Trophoblast cell (in vitro differentiated cells and primary cell): ENCODE results near the gene CNTN6.

Experiments used
- DNase-seq, 2 donors: peaks; one replicate each; pipeline ENCODE4 v3.0.0-alpha.2; 2016
- H2AFZ ChIP-seq: 2 replicates; pipeline ENCODE4 v1.6.1; 2013; ENCODE audit warnings: low read length, moderate library complexity, mild to moderate bottlenecking; ENCODE audit not compliant: insufficient read depth, poor library complexity
- H2AK5ac ChIP-seq: 2 replicates; pipeline ENCODE4 v1.6.1; 2013; ENCODE audit warnings: mild to moderate bottlenecking, low read length
- H2BK120ac ChIP-seq: 2 replicates; pipeline ENCODE4 v1.6.1; 2013; ENCODE audit warnings: low read length, mild to moderate bottlenecking, moderate library complexity; ENCODE audit not compliant: insufficient read depth, poor library complexity
- H2BK12ac ChIP-seq: 2 replicates; pipeline ENCODE4 v1.6.1; 2013; ENCODE audit warnings: mild to moderate bottlenecking, low read length, moderate library complexity
- H2BK5ac ChIP-seq: 2 replicates; pipeline ENCODE4 v1.6.1; 2013; ENCODE audit warnings: low read length, low read depth, moderate library complexity, mild to moderate bottlenecking; ENCODE audit not compliant: poor library complexity
- H3K14ac ChIP-seq: 2 replicates; pipeline ENCODE4 v1.6.1; 2013; ENCODE audit warnings: mild to moderate bottlenecking, low read length
- H3K18ac ChIP-seq: 2 replicates; pipeline ENCODE4 v1.6.1; 2013; ENCODE audit warnings: mild to moderate bottlenecking, low read length
- H3K23ac ChIP-seq: 2 replicates; pipeline ENCODE4 v1.6.1; 2013; ENCODE audit warnings: low read length
- H3K27ac ChIP-seq: 2 replicates; pipeline ENCODE4 v1.5.1; 2013; ENCODE audit warnings: low read depth, mild to moderate bottlenecking, inconsistent platforms, low read length, moderate library complexity
- H3K27me3 ChIP-seq: 2 replicates; pipeline ENCODE4 v1.6.1; 2013; ENCODE audit warnings: inconsistent platforms, mild to moderate bottlenecking, low read length, moderate library complexity; ENCODE audit not compliant: insufficient read depth
- H3K36me3 ChIP-seq, 2 experiments: 1 replicate in 1 of 2; 2 replicates in 1 of 2; pipeline ENCODE4 v1.6.1; 2013; ENCODE audit warnings: low read length in 2 of 2, mild to moderate bottlenecking in 2 of 2, moderate library complexity in 1 of 2; ENCODE audit not compliant: insufficient read depth in 2 of 2, control insufficient read depth in 1 of 2
- H3K4ac ChIP-seq: 2 replicates; pipeline ENCODE4 v1.6.1; 2013; ENCODE audit warnings: low read depth, mild to moderate bottlenecking, low read length, moderate library complexity
- H3K4me1 ChIP-seq, 2 experiments: 1 replicate in 1 of 2; 2 replicates in 1 of 2; pipeline ENCODE4 v1.6.1; 2013; ENCODE audit warnings: low read length in 2 of 2, mild to moderate bottlenecking in 2 of 2, moderate library complexity in 1 of 2; ENCODE audit not compliant: insufficient read depth in 2 of 2, control insufficient read depth in 1 of 2
- H3K4me2 ChIP-seq: 2 replicates; pipeline ENCODE4 v1.6.1; 2013; ENCODE audit warnings: inconsistent platforms, mild to moderate bottlenecking, low read length, moderate library complexity
- H3K4me3 ChIP-seq: 2 replicates; pipeline ENCODE4 v1.5.1; 2013; ENCODE audit warnings: mild to moderate bottlenecking, low read depth, low read length, inconsistent platforms
- H3K79me1 ChIP-seq: one replicate; pipeline ENCODE4 v1.6.1; 2013; ENCODE audit warnings: low read length
- H3K79me2 ChIP-seq: 2 replicates; pipeline ENCODE4 v1.6.1; 2013; ENCODE audit warnings: low read length, mild to moderate bottlenecking; ENCODE audit not compliant: control insufficient read depth, insufficient read depth, poor library complexity
- H3K9ac ChIP-seq: 2 replicates; pipeline ENCODE4 v1.6.1; 2013; ENCODE audit warnings: mild to moderate bottlenecking, low read length
- H3K9me3 ChIP-seq: 2 replicates; pipeline ENCODE4 v1.6.1; 2013; ENCODE audit warnings: low read depth, mild to moderate bottlenecking, control low read depth, inconsistent platforms, low read length; ENCODE audit not compliant: insufficient read depth
- H4K12ac ChIP-seq: 2 replicates; pipeline ENCODE4 v1.6.1; 2013; ENCODE audit warnings: low read depth, mild to moderate bottlenecking, low read length, moderate library complexity
- H4K8ac ChIP-seq: 2 replicates; pipeline ENCODE4 v1.6.1; 2013; ENCODE audit warnings: low read depth, mild to moderate bottlenecking, low read length, moderate library complexity
- H4K91ac ChIP-seq: one replicate; pipeline ENCODE4 v1.6.1; 2013; ENCODE audit warnings: low read depth, mild to moderate bottlenecking, low read length, moderate library complexity
- WGBS: extraction: QIAGEN DNeasy Blood & Tissue Kit; methylation state at CpG from one replicate; pipeline ENCODE4 v1.1.7; 2013; ENCODE audit warnings: missing lambda C conversion rate; ENCODE audit not compliant: insufficient read length, insufficient coverage; ENCODE audit errors: extremely low coverage; 5-methylcytosine and 5-hydroxymethylcytosine counted together

Gene CNTN6

GRCh38 chr3:1191026-1191425 lies 98.2 kb downstream of the CNTN6 start:
- no peak overlapping the region for H2BK120ac ChIP-seq
- H4K12ac ChIP-seq: no peak overlapping the region
- H3K27me3 ChIP-seq: no peaks in the 10 kb centered on the region
- H3K9me3 ChIP-seq: no peaks in the 10 kb centered on the region
- H3K36me3 ChIP-seq: no peaks in the 10 kb centered on the region
- no peak overlapping the region for H3K4me3 ChIP-seq
- no peak overlapping the region for H3K14ac ChIP-seq
- no peak overlapping the region for H4K8ac ChIP-seq
- H2BK5ac ChIP-seq: no peak overlapping the region
- no peak overlapping the region for H4K91ac ChIP-seq
- H3K27ac ChIP-seq: no peak overlapping the region
- H3K18ac ChIP-seq: no peak overlapping the region
- H3K79me1 ChIP-seq: no peaks in the 10 kb centered on the region
- no peaks in the 10 kb centered on the region for H3K4me1 ChIP-seq
- no peaks in the 10 kb centered on the region for H3K79me2 ChIP-seq
- WGBS: no CpG with 5 or more reads among the region's 1 CpG
- no peak overlapping the region for H2BK12ac ChIP-seq
- H3K4me2 ChIP-seq: no peak overlapping the region
- H3K4ac ChIP-seq: no peak overlapping the region
- H3K9ac ChIP-seq: no peak overlapping the region
- no peak for DNase-seq
- no peak overlapping the region for H3K23ac ChIP-seq
- no peak overlapping the region for H2AK5ac ChIP-seq
- no peak overlapping the region for H2AFZ ChIP-seq

- no peak overlapping the region for H3K4me2 ChIP-seq
- H3K79me1 ChIP-seq: no peaks in the 10 kb centered on the region
- no peak overlapping the region for H4K12ac ChIP-seq
- H2AFZ ChIP-seq: no peak overlapping the region
- no peak overlapping the region for H4K8ac ChIP-seq
- no peak overlapping the region for H2BK120ac ChIP-seq
- H3K23ac ChIP-seq: no peak overlapping the region
- H3K4me1 ChIP-seq: no peaks in the 10 kb centered on the region
- no peaks in the 10 kb centered on the region for H3K79me2 ChIP-seq
- no peak overlapping the region for H2BK12ac ChIP-seq
- H2BK5ac ChIP-seq: no peak overlapping the region
- H3K18ac ChIP-seq: no peak overlapping the region
- no peak overlapping the region for H4K91ac ChIP-seq
- H3K9ac ChIP-seq: no peak overlapping the region
- no peaks in the 10 kb centered on the region for H3K27me3 ChIP-seq
- DNase-seq: peak in 1 of 2 donors; percentile 3
- no peak overlapping the region for H3K27ac ChIP-seq
- no peak overlapping the region for H3K4me3 ChIP-seq
- no peak overlapping the region for H3K4ac ChIP-seq
- H3K14ac ChIP-seq: no peak overlapping the region
- no peaks in the 10 kb centered on the region for H3K9me3 ChIP-seq
- WGBS: no CpG with 5 or more reads among the region's 1 CpG
- no peak overlapping the region for H2AK5ac ChIP-seq
- H3K36me3 ChIP-seq: no peaks in the 10 kb centered on the region
Measured at GRCh38 chr3:1195947-1196346, 103.1 kb downstream of the CNTN6 start.

GRCh38 chr3:1197051-1197450 lies 104.2 kb downstream of the CNTN6 start:
- no peak for DNase-seq
- Histone ChIP-seq H2BK12ac (no peak overlapping the region), H3K18ac (no peak overlapping the region), H3K9ac (no peak overlapping the region), H3K4me2 (no peak overlapping the region), H2BK5ac (no peak overlapping the region), H4K12ac (no peak overlapping the region), H4K91ac (no peak overlapping the region), H2AK5ac (no peak overlapping the region), H3K27ac (no peak overlapping the region), H3K4me3 (no peak overlapping the region), H3K79me1 (no peaks in the 10 kb centered on the region), H3K79me2 (no peaks in the 10 kb centered on the region), H3K4me1 (no peaks in the 10 kb centered on the region), H2AFZ (no peak overlapping the region), H2BK120ac (no peak overlapping the region), H3K36me3 (no peaks in the 10 kb centered on the region), H3K9me3 (no peaks in the 10 kb centered on the region), H3K14ac (no peak overlapping the region), H3K23ac (no peak overlapping the region), H4K8ac (no peak overlapping the region), H3K27me3 (no peaks in the 10 kb centered on the region), H3K4ac (no peak overlapping the region)
- no CpG with 5 or more reads among the region's 2 CpGs for WGBS

- Histone ChIP-seq H3K14ac (no peak overlapping the region), H3K79me1 (no peaks in the 10 kb centered on the region), H2BK12ac (no peak overlapping the region), H3K36me3 (no peaks in the 10 kb centered on the region), H3K9me3 (no peaks in the 10 kb centered on the region), H3K18ac (no peak overlapping the region), H4K12ac (no peak overlapping the region), H2BK5ac (no peak overlapping the region), H3K9ac (no peak overlapping the region), H3K4me1 (no peaks in the 10 kb centered on the region), H3K27me3 (no peaks in the 10 kb centered on the region), H2AFZ (no peak overlapping the region), H3K4me2 (no peak overlapping the region), H3K79me2 (no peaks in the 10 kb centered on the region), H3K23ac (no peak overlapping the region), H4K8ac (no peak overlapping the region), H3K27ac (no peak overlapping the region), H3K4ac (no peak overlapping the region), H4K91ac (no peak overlapping the region), H2AK5ac (no peak overlapping the region), H2BK120ac (no peak overlapping the region), H3K4me3 (no peak overlapping the region)
- DNase-seq: no peak
- WGBS: no CpG with 5 or more reads among the region's 1 CpG
Measured at GRCh38 chr3:1200371-1200770, 107.5 kb downstream of the CNTN6 start.
